K562 (cell line): Measurements from ENCODE around the gene FBLN2. TPM values are rescaled to one million over a fixed set of nuclear protein-coding genes. Genes with fewer than 3 reads are reported as not detected.

Experiments
- ARNT ChIP-seq, 2 experiments: fragments of 450-650 bp; IDR thresholded peaks; 2 replicates each; pipeline ENCODE4 v1.6.1; 2016; ENCODE audit warnings: mild to moderate bottlenecking in 1 of 2
- CAMTA2 ChIP-seq: fragments of 250-450 bp; sonication (Bioruptor Pico); conservative IDR thresholded peaks from 2 replicates; pipeline ENCODE4 v1.5.1; 2022
- CBFA2T2 ChIP-seq: fragments of 450-650 bp; conservative IDR thresholded peaks from 2 replicates; pipeline ENCODE4 v1.6.1; 2017; ENCODE audit warnings: mild to moderate bottlenecking
- CBFA2T3 ChIP-seq: fragments of 450-650 bp; IDR thresholded peaks from 2 replicates; pipeline ENCODE4 v1.6.1; 2017
- ELF2 ChIP-seq: fragments of 250-450 bp; sonication (Bioruptor Pico); IDR thresholded peaks from 2 replicates; pipeline ENCODE4 v1.5.0; 2021; ENCODE audit warnings: mild to moderate bottlenecking
- EP300 ChIP-seq: IDR thresholded peaks from 2 replicates; pipeline ENCODE4 v1.6.1; 2012; ENCODE audit warnings: low read length, improper control_type of control experiment
- MCM5 ChIP-seq: fragments of 450-650 bp; IDR thresholded peaks from 2 replicates; pipeline ENCODE4 v1.6.1; 2016; ENCODE audit warnings: low read depth
- NR4A1 ChIP-seq, 2 experiments: fragments of 250-450 bp in 1 of 2; fragments of 450-650 bp in 1 of 2; sonication (Bioruptor Pico) in 1 of 2; IDR thresholded peaks; 2 replicates each; pipeline versions ENCODE4 v1.4.0 to v1.6.1; 2016 to 2020; ENCODE audit warnings: mild to moderate bottlenecking in 2 of 2, missing compliant biosample characterization in 1 of 2, missing genetic modification characterization in 1 of 2, moderate library complexity in 1 of 2
- PML ChIP-seq: IDR thresholded peaks from 2 replicates; pipeline ENCODE4 v1.6.1; 2012; ENCODE audit warnings: low read length, inconsistent platforms
- POLR2G ChIP-seq: fragments of 200-400 bp; formaldehyde crosslinking; IDR thresholded peaks from 2 replicates; pipeline ENCODE4 v1.6.1; 2017; ENCODE audit warnings: low read depth, mild to moderate bottlenecking, antibody characterized with exemption, low read length, moderate library complexity
- RHOXF2B ChIP-seq: fragments of 250-450 bp; sonication (Bioruptor Pico); conservative IDR thresholded peaks from 2 replicates; pipeline ENCODE4 v1.5.1; 2021
- SMARCA4 ChIP-seq: fragments of 450-650 bp; IDR thresholded peaks from 2 replicates; pipeline ENCODE4 v1.6.1; 2016
- TAL1 ChIP-seq: fragments of 450-650 bp; IDR thresholded peaks from 2 replicates; pipeline ENCODE4 v1.6.1; 2016; ENCODE audit warnings: mild to moderate bottlenecking
- TFE3 ChIP-seq: fragments of 450-650 bp; formaldehyde crosslinking; IDR thresholded peaks from 2 replicates; pipeline ENCODE4 v1.4.0; 2020; ENCODE audit warnings: mild to moderate bottlenecking, mixed read lengths
- ZBTB33 ChIP-seq: sonication (generic); formaldehyde crosslinking; IDR thresholded peaks from 2 replicates; pipeline ENCODE4 v1.8.1; 2023; ENCODE audit warnings: mild to moderate bottlenecking, missing genetic modification reagents
- ZBTB8A ChIP-seq: fragments of 450-650 bp; IDR thresholded peaks from 2 replicates; pipeline ENCODE4 v1.6.1; 2018; ENCODE audit warnings: mild to moderate bottlenecking, moderate library complexity; ENCODE audit not compliant: partially characterized antibody
- ZNF696 ChIP-seq: fragments of 250-450 bp; sonication (Bioruptor Pico); conservative IDR thresholded peaks from 2 replicates; pipeline ENCODE4 v1.4.0; 2020; ENCODE audit warnings: mild to moderate bottlenecking, moderate library complexity
- ZNF785 ChIP-seq: fragments of 250-450 bp; sonication (Bioruptor Pico); IDR thresholded peaks from 2 replicates; pipeline ENCODE4 v1.4.0; 2020; ENCODE audit warnings: mild to moderate bottlenecking
- polyA plus RNA-seq, 8 experiments: library from polyadenylated mRNA; depleted of rRNA in 4 of 8; stranded (reverse) in 5 of 8; unstranded in 3 of 8; fragments of >200 nt; fragmentation: Nextera tagmentation in 2 of 8; fragmentation: Illumina TruSeq in 1 of 8; extraction: Ambion mirVana in 2 of 8; extraction: Trizol in 1 of 8; gene quantifications; 2 replicates each; pipeline versions ENCODE4 v1.2.1 to v1.2.3, GENCODE V29; 2011 to 2014; ENCODE audit warnings: inconsistent platforms in 1 of 8, missing spikeins in 1 of 8
- total RNA-seq, 7 experiments: library from RNA; depleted of rRNA in 6 of 7; stranded (reverse); fragments of >200 nt in 6 of 7; fragmentation: Illumina TruSeq in 2 of 7; extraction: Trizol in 2 of 7; gene quantifications; 2 replicates each; pipeline versions ENCODE4 v1.2.1 to v1.2.3, GENCODE V29; 2011 to 2021; ENCODE audit warnings: low replicate concordance in 1 of 7
- TF ChIP-seq, protein P1 (sequence below): fragments of 250-450 bp; sonication (Bioruptor Pico); IDR thresholded peaks from 2 replicates; pipeline ENCODE4 v1.8.0; 2022; ENCODE audit warnings: inconsistent platforms
- TF ChIP-seq, protein P2 (sequence below): fragments of 250-450 bp; sonication (Bioruptor Pico); IDR thresholded peaks from 2 replicates; pipeline ENCODE4 v1.8.0; 2021; ENCODE audit warnings: moderate library complexity, mild to moderate bottlenecking, inconsistent platforms
- TF ChIP-seq, protein P3 (sequence below): IDR thresholded peaks from 3 replicates; pipeline ENCODE4 v1.6.1; 2011; ENCODE audit warnings: borderline replicate concordance, mild to moderate bottlenecking; ENCODE audit not compliant: insufficient read length, insufficient read depth

Gene FBLN2
- total and polyA plus RNA-seq, 9 of the 15 experiments (the other 6 are each of a cell fraction or from before 2014, with no cell fraction given): 0.03 to 0.10 (median 0.04) TPM; not detected in 6

GRCh38 chr3:13613343-13614190, 64.6 kb downstream of the FBLN2 start (continued):
- no peak for TF ChIP-seq RHOXF2B
- peak; percentile 35; the same call in 1 of the 2 replicates for TF ChIP-seq TAL1
- no peak for TF ChIP-seq MCM5
- TF ChIP-seq CBFA2T2: peak; percentile 41; the same call in 1 of the 2 replicates
- no peak for TF ChIP-seq ZNF785 (CRISPR knock-in tag)
- TF ChIP-seq, protein P1, sequence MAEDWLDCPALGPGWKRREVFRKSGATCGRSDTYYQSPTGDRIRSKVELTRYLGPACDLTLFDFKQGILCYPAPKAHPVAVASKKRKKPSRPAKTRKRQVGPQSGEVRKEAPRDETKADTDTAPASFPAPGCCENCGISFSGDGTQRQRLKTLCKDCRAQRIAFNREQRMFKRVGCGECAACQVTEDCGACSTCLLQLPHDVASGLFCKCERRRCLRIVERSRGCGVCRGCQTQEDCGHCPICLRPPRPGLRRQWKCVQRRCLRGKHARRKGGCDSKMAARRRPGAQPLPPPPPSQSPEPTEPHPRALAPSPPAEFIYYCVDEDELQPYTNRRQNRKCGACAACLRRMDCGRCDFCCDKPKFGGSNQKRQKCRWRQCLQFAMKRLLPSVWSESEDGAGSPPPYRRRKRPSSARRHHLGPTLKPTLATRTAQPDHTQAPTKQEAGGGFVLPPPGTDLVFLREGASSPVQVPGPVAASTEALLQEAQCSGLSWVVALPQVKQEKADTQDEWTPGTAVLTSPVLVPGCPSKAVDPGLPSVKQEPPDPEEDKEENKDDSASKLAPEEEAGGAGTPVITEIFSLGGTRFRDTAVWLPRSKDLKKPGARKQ (CRISPR knock-in tag): no peak
- TF ChIP-seq ZBTB8A: no peak
- no peak for TF ChIP-seq ZNF696
- TF ChIP-seq TFE3 (CRISPR knock-in tag): no peak
- TF ChIP-seq NR4A1 (CRISPR knock-in tag; IDR thresholded peaks at IDR 0.05): no peak
- peak; percentile 81 for TF ChIP-seq NR4A1 (tag; IDR thresholded peaks at IDR 0.05)
- TF ChIP-seq CAMTA2: no peak
- no peak for TF ChIP-seq ELF2 (CRISPR knock-in tag)
- TF ChIP-seq, protein P2, sequence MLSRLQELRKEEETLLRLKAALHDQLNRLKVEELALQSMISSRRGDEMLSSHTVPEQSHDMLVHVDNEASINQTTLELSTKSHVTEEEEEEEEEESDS (CRISPR knock-in tag): no peak
- no peak for TF ChIP-seq PML
- no peak for TF ChIP-seq ARNT (IDR thresholded peaks at IDR 0.05)
- TF ChIP-seq SMARCA4: 0 out of 2 replicates have a peak, but pooled peaks have one; percentile 14
- peak; percentile 63 for TF ChIP-seq CBFA2T3
- no peak for TF ChIP-seq POLR2G
- TF ChIP-seq ZBTB33 (CRISPR knock-in tag): no peak
- peak; percentile 26; the same call in 1 of the 2 replicates for TF ChIP-seq EP300
- TF ChIP-seq, protein P3, sequence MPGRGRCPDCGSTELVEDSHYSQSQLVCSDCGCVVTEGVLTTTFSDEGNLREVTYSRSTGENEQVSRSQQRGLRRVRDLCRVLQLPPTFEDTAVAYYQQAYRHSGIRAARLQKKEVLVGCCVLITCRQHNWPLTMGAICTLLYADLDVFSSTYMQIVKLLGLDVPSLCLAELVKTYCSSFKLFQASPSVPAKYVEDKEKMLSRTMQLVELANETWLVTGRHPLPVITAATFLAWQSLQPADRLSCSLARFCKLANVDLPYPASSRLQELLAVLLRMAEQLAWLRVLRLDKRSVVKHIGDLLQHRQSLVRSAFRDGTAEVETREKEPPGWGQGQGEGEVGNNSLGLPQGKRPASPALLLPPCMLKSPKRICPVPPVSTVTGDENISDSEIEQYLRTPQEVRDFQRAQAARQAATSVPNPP: no peak
